Neural cell (in vitro differentiated cells): ENCODE results near the gene DAGLA. TPM values are rescaled to one million over a fixed set of nuclear protein-coding genes. Genes with fewer than 3 reads are reported as not detected.

Source experiments
- H2AFZ ChIP-seq: fragments of 200-600, 300-800 bp; sonication (generic), shearing (Covaris generic); 2 replicates; pipeline ENCODE4 v1.6.0; 2014; ENCODE audit warnings: low read depth, mild to moderate bottlenecking, antibody characterized with exemption, low read length, moderate library complexity
- H3F3A ChIP-seq: fragments of 200-600 bp; shearing (Covaris generic); 2 replicates; pipeline ENCODE4 v1.6.1; 2016; ENCODE audit warnings: mild to moderate bottlenecking, moderate library complexity, mixed read lengths, antibody characterized with exemption, low read length; ENCODE audit not compliant: insufficient read depth, poor library complexity, severe bottlenecking
- H3K27ac ChIP-seq: fragments of 200-600, 300-800 bp; sonication (generic), shearing (Covaris generic); 2 replicates; pipeline ENCODE4 v1.5.1; 2014; ENCODE audit warnings: mild to moderate bottlenecking, low read length, moderate library complexity
- H3K27me3 ChIP-seq: fragments of 300-800, 200-600 bp; sonication (generic), shearing (Covaris generic); 2 replicates; pipeline ENCODE4 v1.6.0; 2014; ENCODE audit warnings: mild to moderate bottlenecking, low read depth, low read length, moderate library complexity; ENCODE audit not compliant: insufficient read depth
- H3K36me3 ChIP-seq: fragments of 300-800, 200-600 bp; sonication (generic), shearing (Covaris generic); 2 replicates; pipeline ENCODE4 v1.5.1; 2014; ENCODE audit warnings: mild to moderate bottlenecking, antibody characterized with exemption, low read length, moderate library complexity; ENCODE audit not compliant: insufficient read depth
- H3K4me2 ChIP-seq: fragments of 300-800, 200-600 bp; sonication (generic), shearing (Covaris generic); 2 replicates; pipeline ENCODE4 v1.6.0; 2014; ENCODE audit warnings: mild to moderate bottlenecking, low read length
- H3K4me3 ChIP-seq: fragments of 300-800, 200-600 bp; sonication (generic), shearing (Covaris generic); 2 replicates; pipeline ENCODE4 v1.5.1; 2014; ENCODE audit warnings: mild to moderate bottlenecking, low read length, moderate library complexity
- H3K79me2 ChIP-seq: fragments of 200-600 bp; shearing (Covaris generic); replicated peaks from 2 replicates; pipeline ENCODE4 v1.6.0; 2014; ENCODE audit warnings: mild to moderate bottlenecking, low read length, moderate library complexity; ENCODE audit not compliant: insufficient read depth
- H3K9ac ChIP-seq: fragments of 300-800, 200-600 bp; sonication (generic), shearing (Covaris generic); 2 replicates; pipeline ENCODE4 v1.6.1; 2016; ENCODE audit warnings: mild to moderate bottlenecking, low read length, mixed read lengths
- H3K9me2 ChIP-seq: fragments of 200-600 bp; shearing (Covaris generic); 2 replicates; pipeline ENCODE4 v1.6.1; 2016; ENCODE audit warnings: mild to moderate bottlenecking, low read length, mixed read lengths; ENCODE audit not compliant: insufficient read depth
- H3K9me3 ChIP-seq: fragments of 200-600, 300-800 bp; sonication (generic), shearing (Covaris generic); 2 replicates; pipeline ENCODE4 v1.6.1; 2016; ENCODE audit warnings: mild to moderate bottlenecking, mixed run types, low read length, moderate library complexity, mixed read lengths
- H4K20me1 ChIP-seq: fragments of 200-600 bp; shearing (Covaris generic); 2 replicates; pipeline ENCODE4 v1.6.1; 2016; ENCODE audit warnings: mild to moderate bottlenecking, mixed run types; ENCODE audit not compliant: insufficient read depth
- EP300 ChIP-seq: fragments of 450-650 bp; conservative IDR thresholded peaks from 2 replicates; pipeline ENCODE4 v1.6.1; 2014; ENCODE audit warnings: antibody characterized with exemption, mild to moderate bottlenecking, moderate library complexity; ENCODE audit not compliant: poor library complexity, severe bottlenecking
- EZH2 ChIP-seq: fragments of 200-600, 300-800 bp; shearing (Covaris generic), sonication (generic); IDR thresholded peaks from 2 replicates; pipeline ENCODE4 v1.6.1; 2014; ENCODE audit warnings: antibody characterized with exemption, low read length, borderline replicate concordance, mild to moderate bottlenecking; ENCODE audit not compliant: insufficient read depth, poor library complexity, severe bottlenecking
- MXI1 ChIP-seq: fragments of 450-650 bp; conservative IDR thresholded peaks from 2 replicates; pipeline ENCODE4 v1.6.1; 2014; ENCODE audit warnings: antibody characterized with exemption, mild to moderate bottlenecking; ENCODE audit not compliant: poor library complexity, severe bottlenecking
- POLR2AphosphoS5 ChIP-seq: IDR thresholded peaks from 2 replicates; pipeline ENCODE4 v1.6.1; 2012
- RAD21 ChIP-seq: fragments of 450-650 bp; conservative IDR thresholded peaks from 2 replicates; pipeline ENCODE4 v1.6.1; 2014; ENCODE audit warnings: antibody characterized with exemption, mild to moderate bottlenecking, moderate library complexity
- REST ChIP-seq: IDR thresholded peaks from 2 replicates; pipeline ENCODE4 v1.6.1; 2012; ENCODE audit warnings: borderline replicate concordance
- SMC3 ChIP-seq: fragments of 450-650 bp; conservative IDR thresholded peaks from 2 replicates; pipeline ENCODE4 v1.6.1; 2014; ENCODE audit warnings: antibody characterized with exemption, mild to moderate bottlenecking, moderate library complexity; ENCODE audit not compliant: poor library complexity
- TAF1 ChIP-seq: IDR thresholded peaks from 2 replicates; pipeline ENCODE4 v1.6.1; 2012; ENCODE audit warnings: low read depth
- polyA plus RNA-seq: library from polyadenylated mRNA; depleted of rRNA; stranded (reverse); fragments of >200 nt; gene quantifications from 2 replicates; pipeline ENCODE4 v1.2.3, GENCODE V29; 2014
- TF ChIP-seq, protein P1 (sequence below): fragments of 450-650 bp; IDR thresholded peaks from 2 replicates; pipeline ENCODE4 v1.5.1; 2014; ENCODE audit warnings: antibody characterized with exemption, mild to moderate bottlenecking, moderate library complexity; ENCODE audit not compliant: poor library complexity, severe bottlenecking

Gene DAGLA
- polyA plus RNA-seq, 1 donor from 2014 or later: 4.5 TPM

- Histone ChIP-seq H3K79me2 (no peaks in the 10 kb centered on the region), H3K36me3 (no peaks in the 10 kb centered on the region), H3K4me3 (no peak overlapping the region), H3F3A (no peaks in the 10 kb centered on the region), H3K4me2 (no peak overlapping the region), H4K20me1 (no peaks in the 10 kb centered on the region), H3K9me3 (no peaks in the 10 kb centered on the region), H3K27me3 (no peaks in the 10 kb centered on the region), H3K27ac (no peak overlapping the region), H3K9ac (no peak overlapping the region), H3K9me2 (no peaks in the 10 kb centered on the region), H2AFZ (no peak overlapping the region)
- no peak for TF ChIP-seq POLR2AphosphoS5
- TF ChIP-seq RAD21: no peak
- no peak for TF ChIP-seq TAF1
- TF ChIP-seq MXI1: no peak
- no peak for TF ChIP-seq EZH2
- TF ChIP-seq SMC3: no peak
- TF ChIP-seq EP300: no peak
- TF ChIP-seq REST: no peak
- TF ChIP-seq, protein P1, sequence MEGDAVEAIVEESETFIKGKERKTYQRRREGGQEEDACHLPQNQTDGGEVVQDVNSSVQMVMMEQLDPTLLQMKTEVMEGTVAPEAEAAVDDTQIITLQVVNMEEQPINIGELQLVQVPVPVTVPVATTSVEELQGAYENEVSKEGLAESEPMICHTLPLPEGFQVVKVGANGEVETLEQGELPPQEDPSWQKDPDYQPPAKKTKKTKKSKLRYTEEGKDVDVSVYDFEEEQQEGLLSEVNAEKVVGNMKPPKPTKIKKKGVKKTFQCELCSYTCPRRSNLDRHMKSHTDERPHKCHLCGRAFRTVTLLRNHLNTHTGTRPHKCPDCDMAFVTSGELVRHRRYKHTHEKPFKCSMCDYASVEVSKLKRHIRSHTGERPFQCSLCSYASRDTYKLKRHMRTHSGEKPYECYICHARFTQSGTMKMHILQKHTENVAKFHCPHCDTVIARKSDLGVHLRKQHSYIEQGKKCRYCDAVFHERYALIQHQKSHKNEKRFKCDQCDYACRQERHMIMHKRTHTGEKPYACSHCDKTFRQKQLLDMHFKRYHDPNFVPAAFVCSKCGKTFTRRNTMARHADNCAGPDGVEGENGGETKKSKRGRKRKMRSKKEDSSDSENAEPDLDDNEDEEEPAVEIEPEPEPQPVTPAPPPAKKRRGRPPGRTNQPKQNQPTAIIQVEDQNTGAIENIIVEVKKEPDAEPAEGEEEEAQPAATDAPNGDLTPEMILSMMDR: no peak
Measured at GRCh38 chr11:61695917-61696316, 15.7 kb downstream of the DAGLA start.

- TF ChIP-seq RAD21: no peak
- no peak for TF ChIP-seq SMC3
- no peak for TF ChIP-seq EP300
- no peak for TF ChIP-seq POLR2AphosphoS5
- TF ChIP-seq EZH2: no peak
- TF ChIP-seq TAF1: no peak
- TF ChIP-seq, protein P1: no peak
- no peak for TF ChIP-seq REST
- TF ChIP-seq MXI1: no peak
- H3K9ac ChIP-seq: no peak overlapping the region
- no peak overlapping the region for H3K4me2 ChIP-seq
- H3K36me3 ChIP-seq: no peaks in the 10 kb centered on the region
- H3K9me3 ChIP-seq: no peaks in the 10 kb centered on the region
- no peak overlapping the region for H3K27ac ChIP-seq
- no peak overlapping the region for H3K4me3 ChIP-seq
- no peaks in the 10 kb centered on the region for H3K79me2 ChIP-seq
- H3K27me3 ChIP-seq: no peaks in the 10 kb centered on the region
- no peaks in the 10 kb centered on the region for H3F3A ChIP-seq
- H2AFZ ChIP-seq: no peak overlapping the region
- H3K9me2 ChIP-seq: no peaks in the 10 kb centered on the region
- no peaks in the 10 kb centered on the region for H4K20me1 ChIP-seq
Measured at GRCh38 chr11:61696602-61697001, 16.4 kb downstream of the DAGLA start.
